ENCODE results near the gene FAM117B.

The FAM117B gene

DNA sequence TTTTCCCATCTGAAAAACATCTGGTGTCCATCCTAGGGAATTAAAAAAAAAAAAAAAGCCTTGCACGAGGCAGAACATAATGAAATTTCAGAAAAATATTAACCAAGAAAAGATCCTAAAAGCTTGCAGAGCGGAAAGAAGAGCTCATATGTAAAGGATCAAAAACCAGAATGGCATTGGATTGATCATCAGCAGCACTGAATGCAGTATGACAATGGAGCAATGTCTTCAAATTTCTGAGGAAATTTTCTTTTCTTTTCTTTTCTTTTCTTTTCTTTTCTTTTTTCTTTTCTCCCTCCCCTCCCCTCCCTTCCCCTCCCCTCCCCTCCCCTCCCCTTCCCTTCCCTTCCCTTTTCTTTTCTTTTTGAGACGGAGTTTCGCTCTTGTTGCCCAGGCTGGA is 21.3 kb upstream of the FAM117B start:
- in situ Hi-C loops (cut with HindIII; ENCODE audit: low sequenced_read_pairs), result no loop called here
- TF ChIP-seq, protein P1, sequence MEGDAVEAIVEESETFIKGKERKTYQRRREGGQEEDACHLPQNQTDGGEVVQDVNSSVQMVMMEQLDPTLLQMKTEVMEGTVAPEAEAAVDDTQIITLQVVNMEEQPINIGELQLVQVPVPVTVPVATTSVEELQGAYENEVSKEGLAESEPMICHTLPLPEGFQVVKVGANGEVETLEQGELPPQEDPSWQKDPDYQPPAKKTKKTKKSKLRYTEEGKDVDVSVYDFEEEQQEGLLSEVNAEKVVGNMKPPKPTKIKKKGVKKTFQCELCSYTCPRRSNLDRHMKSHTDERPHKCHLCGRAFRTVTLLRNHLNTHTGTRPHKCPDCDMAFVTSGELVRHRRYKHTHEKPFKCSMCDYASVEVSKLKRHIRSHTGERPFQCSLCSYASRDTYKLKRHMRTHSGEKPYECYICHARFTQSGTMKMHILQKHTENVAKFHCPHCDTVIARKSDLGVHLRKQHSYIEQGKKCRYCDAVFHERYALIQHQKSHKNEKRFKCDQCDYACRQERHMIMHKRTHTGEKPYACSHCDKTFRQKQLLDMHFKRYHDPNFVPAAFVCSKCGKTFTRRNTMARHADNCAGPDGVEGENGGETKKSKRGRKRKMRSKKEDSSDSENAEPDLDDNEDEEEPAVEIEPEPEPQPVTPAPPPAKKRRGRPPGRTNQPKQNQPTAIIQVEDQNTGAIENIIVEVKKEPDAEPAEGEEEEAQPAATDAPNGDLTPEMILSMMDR (IDR thresholded peaks at IDR 0.05; ENCODE audit: low read depth, low read length, missing control alignments), result no peak
- H3K4me3 ChIP-seq (ENCODE audit: low read depth, low read length), result no peak overlapping the region
- no peak for DNase-seq (ENCODE audit: low read depth)

DNA sequence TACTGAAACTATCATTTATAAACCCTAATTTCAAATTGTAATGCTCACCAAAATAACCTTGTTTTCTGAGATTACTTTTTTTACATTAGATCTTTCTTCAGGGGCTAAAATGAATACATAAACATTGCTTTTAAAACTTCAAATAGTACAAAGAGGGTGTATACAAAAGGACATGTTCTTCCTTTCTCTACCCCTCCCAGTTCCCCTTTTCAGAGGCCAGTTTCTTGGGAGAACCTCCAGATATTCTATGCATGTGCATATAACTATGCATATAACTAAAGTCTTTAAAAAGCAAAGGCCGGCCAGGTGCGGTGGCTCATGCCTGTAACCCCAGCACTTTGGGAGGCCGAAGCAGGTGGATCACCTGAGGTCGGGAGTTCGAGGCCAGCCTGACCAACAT is 10.6 kb upstream of the FAM117B start:
- TF ChIP-seq, protein P1 (IDR thresholded peaks at IDR 0.05; ENCODE audit: low read depth, low read length, missing control alignments), result no peak
- no peak for DNase-seq (ENCODE audit: low read depth)
- no peak overlapping the region for H3K4me3 ChIP-seq (ENCODE audit: low read depth, low read length)
- in situ Hi-C loops (cut with HindIII; ENCODE audit: low sequenced_read_pairs), result no loop called here

DNA sequence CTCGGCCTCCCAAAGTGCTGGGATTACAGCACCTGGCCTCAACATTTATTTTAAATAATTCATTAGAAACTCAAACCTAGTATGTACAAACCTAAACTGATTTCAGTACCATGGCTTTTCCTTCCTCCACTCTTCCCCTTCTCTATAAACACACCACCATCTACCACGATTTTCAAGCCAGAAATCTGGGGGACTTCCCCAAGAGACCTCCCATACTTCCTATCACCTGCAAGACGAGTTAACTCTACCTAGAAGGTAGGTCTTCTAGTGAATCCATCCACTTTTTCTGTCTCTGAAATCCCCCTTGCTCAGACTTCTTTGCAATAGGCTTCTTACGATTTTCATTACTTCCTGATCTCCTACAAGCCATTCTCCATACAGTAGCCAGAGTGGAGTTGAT is 7.7 kb upstream of the FAM117B start:
- H3K4me3 ChIP-seq (ENCODE audit: low read depth, low read length), result no peak overlapping the region
- in situ Hi-C loops (cut with HindIII; ENCODE audit: low sequenced_read_pairs), result no loop called here
- DNase-seq (ENCODE audit: low read depth), result no peak
- TF ChIP-seq, protein P1 (IDR thresholded peaks at IDR 0.05; ENCODE audit: low read depth, low read length, missing control alignments), result no peak

DNA sequence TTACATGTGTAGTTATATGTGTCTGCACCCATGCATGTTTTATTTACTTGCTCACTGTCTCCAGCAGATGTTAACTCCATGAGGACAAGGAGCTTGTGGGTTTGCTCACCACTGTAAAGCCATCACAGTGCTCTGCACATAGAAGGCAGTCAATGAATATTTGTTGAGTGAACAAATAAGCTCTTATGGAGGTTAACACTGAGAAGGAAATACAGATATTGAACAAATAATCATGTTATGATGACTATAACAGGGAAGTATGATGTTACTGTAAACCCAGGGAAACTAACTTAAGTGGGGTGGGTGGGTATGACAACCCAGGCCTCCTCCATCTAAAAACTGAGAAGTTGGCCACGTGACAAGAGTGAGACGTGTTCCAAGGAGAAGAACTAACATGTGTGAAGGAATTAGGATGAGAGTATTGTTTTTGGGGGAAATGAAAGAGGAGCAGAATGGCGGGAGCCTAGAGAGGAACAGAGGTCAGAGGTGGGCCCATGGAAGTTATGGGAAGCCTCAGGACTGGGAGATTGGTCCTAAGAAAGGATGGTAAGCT is 6.0 kb upstream of the FAM117B start:
- no peak for DNase-seq (ENCODE audit: low read depth)
- TF ChIP-seq, protein P1 (IDR thresholded peaks at IDR 0.05; ENCODE audit: low read depth, low read length, missing control alignments), result no peak
- in situ Hi-C loops (cut with HindIII; ENCODE audit: low sequenced_read_pairs), result no loop called here

DNA sequence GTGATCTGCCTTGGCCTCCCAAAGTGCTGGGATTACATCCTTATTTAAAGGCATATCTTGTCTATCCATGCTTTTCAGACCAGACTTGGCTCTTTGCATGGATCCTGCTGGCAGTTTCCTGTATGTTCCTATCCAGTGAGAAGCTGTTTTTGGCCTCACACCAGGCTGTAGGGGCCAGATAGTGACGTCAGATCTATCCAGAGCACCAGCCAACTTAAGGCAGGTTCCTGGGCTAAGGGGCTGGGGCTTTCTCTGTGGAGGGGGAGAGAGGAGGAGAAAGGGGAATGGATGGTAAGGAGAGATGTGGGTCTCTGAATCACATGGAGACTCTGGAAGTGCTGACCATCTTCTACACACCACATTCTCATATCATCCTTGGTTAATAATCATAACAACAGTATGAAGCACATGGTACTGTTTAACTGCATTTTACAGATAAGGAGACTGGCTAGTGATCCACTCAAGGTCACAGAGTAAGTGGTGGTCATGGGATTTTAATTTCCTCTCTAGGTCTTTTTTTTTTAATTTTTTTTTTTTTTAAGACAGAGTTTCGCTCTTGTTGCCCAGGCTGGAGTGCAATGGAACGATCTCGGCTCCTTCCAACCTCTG is 2.0 kb upstream of the FAM117B start:
- no peak overlapping the region for H3K4me3 ChIP-seq (ENCODE audit: low read depth, low read length)
- in situ Hi-C loops (cut with HindIII; ENCODE audit: low sequenced_read_pairs), result no loop called here
- TF ChIP-seq, protein P1 (IDR thresholded peaks at IDR 0.05; ENCODE audit: low read depth, low read length, missing control alignments), result no peak
- peak; percentile 57 for DNase-seq (ENCODE audit: low read depth)

More for the DNA sequence above, 6.0 kb upstream of the FAM117B start:
- no peak overlapping the region for H3K4me3 ChIP-seq (ENCODE audit: low read depth, low read length)

DNA sequence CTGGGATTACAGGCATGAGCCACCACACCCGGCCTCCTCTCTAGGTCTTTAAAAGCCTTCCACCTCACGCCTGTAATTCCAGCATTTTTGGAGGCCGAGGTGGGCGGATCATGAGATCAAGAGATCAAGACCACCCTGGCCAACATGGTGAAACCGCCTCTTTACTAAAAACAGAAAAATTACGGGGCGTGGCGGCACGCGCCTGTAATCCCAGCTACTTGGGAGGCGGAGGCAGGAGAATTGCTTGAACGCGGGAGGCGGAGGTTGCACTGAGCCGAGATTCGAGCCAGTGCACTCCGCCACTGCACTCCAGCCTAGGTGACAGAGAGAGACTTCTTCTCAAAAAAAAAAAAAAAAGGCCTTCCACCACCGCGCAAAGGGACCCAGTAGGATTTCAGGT is 1.3 kb upstream of the FAM117B start:
- in situ Hi-C loops (cut with HindIII; ENCODE audit: low sequenced_read_pairs), result no loop called here
- TF ChIP-seq, protein P1 (IDR thresholded peaks at IDR 0.05; ENCODE audit: low read depth, low read length, missing control alignments), result no peak
- no peak overlapping the region for H3K4me3 ChIP-seq (ENCODE audit: low read depth, low read length)
- DNase-seq (ENCODE audit: low read depth), result no peak
